Measurements from ENCODE around the gene CAPN8. TPM values are rescaled to one million over a fixed set of nuclear protein-coding genes. Genes with fewer than 3 reads are reported as not detected.

The CAPN8 gene
- total RNA-seq, 1 experiment from 2014 or later: 0.28 TPM

DNA sequence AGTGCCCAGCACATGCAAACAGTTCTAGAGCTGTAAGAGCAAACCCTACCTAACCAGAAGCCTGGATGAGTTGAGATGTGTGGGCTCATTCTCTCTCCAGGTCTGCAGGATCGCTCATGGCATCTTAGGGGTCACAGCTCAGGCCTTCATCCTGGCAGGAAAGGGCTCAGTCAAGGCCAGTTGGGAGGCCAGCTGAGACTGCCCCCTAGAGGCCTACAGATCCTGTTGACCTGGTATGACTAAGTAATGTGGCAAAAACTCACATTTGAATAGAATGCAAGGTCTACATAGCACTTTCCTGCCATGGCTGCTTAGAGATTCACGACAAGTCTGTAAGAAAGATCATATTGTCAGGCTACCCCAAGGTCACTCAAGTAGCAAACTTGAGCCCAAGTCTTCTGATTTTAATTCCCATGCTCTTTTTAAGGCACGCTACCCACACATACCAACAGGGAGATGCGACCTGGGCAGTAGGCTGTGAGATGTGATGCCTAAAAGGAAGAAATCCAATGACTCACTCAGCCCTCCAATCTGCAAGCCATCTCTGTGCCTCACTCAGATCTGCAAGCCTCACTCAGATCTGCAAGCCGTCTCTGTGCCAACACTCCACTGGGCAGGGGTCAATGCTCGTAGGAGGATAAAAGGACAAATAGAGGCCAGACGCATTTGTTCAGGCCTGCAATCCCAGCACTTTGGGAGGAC lies 5.1 kb upstream of the CAPN8 start (continued):
- TF ChIP-seq ELF4 (CRISPR knock-in tag; IDR thresholded peaks at IDR 0.05; ENCODE audit: low read depth): no peak
- no peak for TF ChIP-seq SMAD4 (CRISPR knock-in tag; IDR thresholded peaks at IDR 0.05)
- TF ChIP-seq, protein P1, sequence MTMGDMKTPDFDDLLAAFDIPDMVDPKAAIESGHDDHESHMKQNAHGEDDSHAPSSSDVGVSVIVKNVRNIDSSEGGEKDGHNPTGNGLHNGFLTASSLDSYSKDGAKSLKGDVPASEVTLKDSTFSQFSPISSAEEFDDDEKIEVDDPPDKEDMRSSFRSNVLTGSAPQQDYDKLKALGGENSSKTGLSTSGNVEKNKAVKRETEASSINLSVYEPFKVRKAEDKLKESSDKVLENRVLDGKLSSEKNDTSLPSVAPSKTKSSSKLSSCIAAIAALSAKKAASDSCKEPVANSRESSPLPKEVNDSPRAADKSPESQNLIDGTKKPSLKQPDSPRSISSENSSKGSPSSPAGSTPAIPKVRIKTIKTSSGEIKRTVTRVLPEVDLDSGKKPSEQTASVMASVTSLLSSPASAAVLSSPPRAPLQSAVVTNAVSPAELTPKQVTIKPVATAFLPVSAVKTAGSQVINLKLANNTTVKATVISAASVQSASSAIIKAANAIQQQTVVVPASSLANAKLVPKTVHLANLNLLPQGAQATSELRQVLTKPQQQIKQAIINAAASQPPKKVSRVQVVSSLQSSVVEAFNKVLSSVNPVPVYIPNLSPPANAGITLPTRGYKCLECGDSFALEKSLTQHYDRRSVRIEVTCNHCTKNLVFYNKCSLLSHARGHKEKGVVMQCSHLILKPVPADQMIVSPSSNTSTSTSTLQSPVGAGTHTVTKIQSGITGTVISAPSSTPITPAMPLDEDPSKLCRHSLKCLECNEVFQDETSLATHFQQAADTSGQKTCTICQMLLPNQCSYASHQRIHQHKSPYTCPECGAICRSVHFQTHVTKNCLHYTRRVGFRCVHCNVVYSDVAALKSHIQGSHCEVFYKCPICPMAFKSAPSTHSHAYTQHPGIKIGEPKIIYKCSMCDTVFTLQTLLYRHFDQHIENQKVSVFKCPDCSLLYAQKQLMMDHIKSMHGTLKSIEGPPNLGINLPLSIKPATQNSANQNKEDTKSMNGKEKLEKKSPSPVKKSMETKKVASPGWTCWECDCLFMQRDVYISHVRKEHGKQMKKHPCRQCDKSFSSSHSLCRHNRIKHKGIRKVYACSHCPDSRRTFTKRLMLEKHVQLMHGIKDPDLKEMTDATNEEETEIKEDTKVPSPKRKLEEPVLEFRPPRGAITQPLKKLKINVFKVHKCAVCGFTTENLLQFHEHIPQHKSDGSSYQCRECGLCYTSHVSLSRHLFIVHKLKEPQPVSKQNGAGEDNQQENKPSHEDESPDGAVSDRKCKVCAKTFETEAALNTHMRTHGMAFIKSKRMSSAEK (CRISPR knock-in tag; IDR thresholded peaks at IDR 0.05; ENCODE audit: borderline replicate concordance): no peak
- TF ChIP-seq IRF2 (CRISPR knock-in tag; IDR thresholded peaks at IDR 0.05; ENCODE audit: borderline replicate concordance, low read depth): no peak
- no peak for TF ChIP-seq HMGA2 (CRISPR knock-in tag; IDR thresholded peaks at IDR 0.05)
- TF ChIP-seq TP53 (CRISPR knock-in tag; IDR thresholded peaks at IDR 0.05): no peak
- TF ChIP-seq TCF7 (CRISPR knock-in tag; IDR thresholded peaks at IDR 0.05; ENCODE audit: low read depth): no peak
- TF ChIP-seq, protein P2, sequence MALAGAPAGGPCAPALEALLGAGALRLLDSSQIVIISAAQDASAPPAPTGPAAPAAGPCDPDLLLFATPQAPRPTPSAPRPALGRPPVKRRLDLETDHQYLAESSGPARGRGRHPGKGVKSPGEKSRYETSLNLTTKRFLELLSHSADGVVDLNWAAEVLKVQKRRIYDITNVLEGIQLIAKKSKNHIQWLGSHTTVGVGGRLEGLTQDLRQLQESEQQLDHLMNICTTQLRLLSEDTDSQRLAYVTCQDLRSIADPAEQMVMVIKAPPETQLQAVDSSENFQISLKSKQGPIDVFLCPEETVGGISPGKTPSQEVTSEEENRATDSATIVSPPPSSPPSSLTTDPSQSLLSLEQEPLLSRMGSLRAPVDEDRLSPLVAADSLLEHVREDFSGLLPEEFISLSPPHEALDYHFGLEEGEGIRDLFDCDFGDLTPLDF (CRISPR knock-in tag; IDR thresholded peaks at IDR 0.05): no peak

DNA sequence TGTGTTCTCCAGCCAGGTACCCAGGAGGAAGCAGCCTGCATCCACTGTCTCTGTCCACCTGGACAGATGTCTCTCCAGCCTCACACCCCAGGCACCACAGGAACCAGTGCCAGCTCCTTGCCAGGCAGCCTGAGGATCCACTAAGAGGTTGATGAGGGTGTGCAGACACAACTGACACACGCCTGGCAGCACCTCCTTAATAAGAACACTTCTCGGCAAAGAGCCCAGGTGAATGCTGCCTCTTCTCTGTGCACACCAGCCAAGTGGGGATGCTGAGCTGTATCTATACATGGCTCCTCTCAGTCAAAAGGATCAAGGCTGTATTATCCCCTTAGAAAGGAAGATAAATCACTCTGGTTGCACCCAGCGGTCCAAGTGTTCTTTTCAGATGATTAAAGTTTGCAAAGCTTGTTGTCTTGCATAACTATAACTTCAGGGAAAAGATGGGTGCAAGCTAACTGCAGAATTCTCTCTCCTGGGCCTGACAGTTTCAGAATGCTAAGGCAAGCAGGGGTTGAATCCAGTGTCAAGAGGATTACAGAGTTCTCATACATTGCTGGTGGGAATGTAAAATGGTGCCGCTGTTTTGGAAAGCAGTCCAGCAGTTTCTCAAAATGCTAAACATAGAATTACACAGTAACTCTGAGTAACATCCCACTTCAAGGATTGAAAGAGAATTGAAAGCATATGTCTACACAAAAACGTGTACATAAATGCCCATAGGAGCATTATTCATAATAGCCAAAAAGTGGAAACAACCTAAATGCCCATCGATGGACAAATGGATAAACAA lies 3.7 kb upstream of the CAPN8 start:
- Mint-ChIP-seq H3K27me3 (ENCODE audit: low read depth) (peaks cover under 1% of the 10 kb centered on the region; the same call in 1 of the 2 replicates), H3K4me1 (peaks cover 3% of the 10 kb centered on the region; the same call in 1 of the 2 replicates), H3K36me3 (peaks cover 14% of the 10 kb centered on the region), H3K9me3 (peaks cover 19% of the 10 kb centered on the region), H3K27ac (no peak overlapping the region), H3K4me3 (no peak overlapping the region)
- CTCF ChIA-PET: interaction anchor here (1.0 to 2.2 kb wide), 5 partner anchors 27 to 579 kb away, joined by 3 to 14 read pairs (median 8); no protein-coding TSS in a partner anchor
- TF ChIP-seq, protein P3, sequence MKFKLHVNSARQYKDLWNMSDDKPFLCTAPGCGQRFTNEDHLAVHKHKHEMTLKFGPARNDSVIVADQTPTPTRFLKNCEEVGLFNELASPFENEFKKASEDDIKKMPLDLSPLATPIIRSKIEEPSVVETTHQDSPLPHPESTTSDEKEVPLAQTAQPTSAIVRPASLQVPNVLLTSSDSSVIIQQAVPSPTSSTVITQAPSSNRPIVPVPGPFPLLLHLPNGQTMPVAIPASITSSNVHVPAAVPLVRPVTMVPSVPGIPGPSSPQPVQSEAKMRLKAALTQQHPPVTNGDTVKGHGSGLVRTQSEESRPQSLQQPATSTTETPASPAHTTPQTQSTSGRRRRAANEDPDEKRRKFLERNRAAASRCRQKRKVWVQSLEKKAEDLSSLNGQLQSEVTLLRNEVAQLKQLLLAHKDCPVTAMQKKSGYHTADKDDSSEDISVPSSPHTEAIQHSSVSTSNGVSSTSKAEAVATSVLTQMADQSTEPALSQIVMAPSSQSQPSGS (CRISPR knock-in tag; IDR thresholded peaks at IDR 0.05; ENCODE audit: borderline replicate concordance, low read depth): no peak
- TF ChIP-seq ESRRA (CRISPR knock-in tag; IDR thresholded peaks at IDR 0.05; ENCODE audit: borderline replicate concordance) (no peak), FOXP1 (CRISPR knock-in tag; IDR thresholded peaks at IDR 0.05; ENCODE audit: borderline replicate concordance) (no peak)
- DNase-seq (ENCODE audit: low spot score) (no peak), ATAC-seq (no peak)
- POLR2A ChIA-PET: no interaction called here

DNA sequence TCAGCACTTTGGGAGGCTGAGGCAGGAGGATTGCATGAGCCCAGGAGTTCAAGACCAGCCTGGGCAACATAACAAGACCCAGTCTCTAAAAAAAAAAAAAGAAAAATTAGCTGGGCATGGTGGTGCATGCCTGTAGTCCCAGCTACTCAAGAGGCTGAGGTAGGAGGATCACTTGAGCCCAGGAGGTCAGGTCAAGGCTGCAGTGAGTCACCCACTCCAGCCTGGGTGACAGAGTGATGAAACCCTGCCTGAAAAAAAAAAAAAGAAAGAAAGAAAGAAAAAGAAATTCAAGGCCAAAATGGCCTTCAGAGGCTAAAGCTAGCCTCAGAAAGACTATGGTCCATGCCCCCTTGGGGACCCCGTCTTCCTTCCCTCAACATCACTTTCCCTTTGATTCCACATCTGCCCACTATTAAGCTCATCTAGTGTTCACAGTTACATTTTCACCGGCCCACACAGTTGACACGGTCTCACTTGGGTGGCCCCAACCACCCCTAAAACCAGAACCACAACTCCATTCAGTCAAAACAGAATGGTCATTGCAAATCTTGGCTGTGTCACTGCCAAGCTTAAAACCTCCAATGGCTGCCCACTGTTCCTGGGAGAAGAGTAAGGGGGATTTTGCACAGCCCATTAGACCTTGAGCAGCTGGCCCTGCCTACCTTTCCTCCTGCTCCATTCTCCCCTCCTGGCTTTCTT lies 2.1 kb upstream of the CAPN8 start:
- no peak overlapping the region for H3K27ac Mint-ChIP-seq
- CTCF ChIA-PET: interaction anchor here (0.7 to 2.2 kb wide), 7 partner anchors 12 to 737 kb away, joined by 3 to 9 read pairs (median 3); no protein-coding TSS in a partner anchor
- peaks cover 4% of the 10 kb centered on the region; the same call in 1 of the 2 replicates for H3K9me3 Mint-ChIP-seq
- DNase-seq (ENCODE audit: low spot score) (no peak), ATAC-seq (no peak)
- no peaks in the 10 kb centered on the region for H3K36me3 Mint-ChIP-seq
- POLR2A ChIA-PET: interaction anchor here (0.9 kb wide), 1 partner anchor 136 kb away, joined by 3 read pairs; no protein-coding TSS in a partner anchor
- H3K4me3 Mint-ChIP-seq: no peak overlapping the region
- H3K27me3 Mint-ChIP-seq (ENCODE audit: low read depth): no peaks in the 10 kb centered on the region; the same call in none of the 2 replicates
- peaks cover 8% of the 10 kb centered on the region for H3K4me1 Mint-ChIP-seq
- no peak for TF ChIP-seq TEAD1 (CRISPR knock-in tag; IDR thresholded peaks at IDR 0.05)
- no peak for TF ChIP-seq RORB (CRISPR knock-in tag; IDR thresholded peaks at IDR 0.05)
- TF ChIP-seq, protein P4, sequence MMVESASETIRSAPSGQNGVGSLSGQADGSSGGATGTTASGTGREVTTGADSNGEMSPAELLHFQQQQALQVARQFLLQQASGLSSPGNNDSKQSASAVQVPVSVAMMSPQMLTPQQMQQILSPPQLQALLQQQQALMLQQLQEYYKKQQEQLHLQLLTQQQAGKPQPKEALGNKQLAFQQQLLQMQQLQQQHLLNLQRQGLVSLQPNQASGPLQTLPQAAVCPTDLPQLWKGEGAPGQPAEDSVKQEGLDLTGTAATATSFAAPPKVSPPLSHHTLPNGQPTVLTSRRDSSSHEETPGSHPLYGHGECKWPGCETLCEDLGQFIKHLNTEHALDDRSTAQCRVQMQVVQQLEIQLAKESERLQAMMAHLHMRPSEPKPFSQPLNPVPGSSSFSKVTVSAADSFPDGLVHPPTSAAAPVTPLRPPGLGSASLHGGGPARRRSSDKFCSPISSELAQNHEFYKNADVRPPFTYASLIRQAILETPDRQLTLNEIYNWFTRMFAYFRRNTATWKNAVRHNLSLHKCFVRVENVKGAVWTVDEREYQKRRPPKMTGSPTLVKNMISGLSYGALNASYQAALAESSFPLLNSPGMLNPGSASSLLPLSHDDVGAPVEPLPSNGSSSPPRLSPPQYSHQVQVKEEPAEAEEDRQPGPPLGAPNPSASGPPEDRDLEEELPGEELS (CRISPR knock-in tag; IDR thresholded peaks at IDR 0.05): no peak
- TF ChIP-seq, protein P5, sequence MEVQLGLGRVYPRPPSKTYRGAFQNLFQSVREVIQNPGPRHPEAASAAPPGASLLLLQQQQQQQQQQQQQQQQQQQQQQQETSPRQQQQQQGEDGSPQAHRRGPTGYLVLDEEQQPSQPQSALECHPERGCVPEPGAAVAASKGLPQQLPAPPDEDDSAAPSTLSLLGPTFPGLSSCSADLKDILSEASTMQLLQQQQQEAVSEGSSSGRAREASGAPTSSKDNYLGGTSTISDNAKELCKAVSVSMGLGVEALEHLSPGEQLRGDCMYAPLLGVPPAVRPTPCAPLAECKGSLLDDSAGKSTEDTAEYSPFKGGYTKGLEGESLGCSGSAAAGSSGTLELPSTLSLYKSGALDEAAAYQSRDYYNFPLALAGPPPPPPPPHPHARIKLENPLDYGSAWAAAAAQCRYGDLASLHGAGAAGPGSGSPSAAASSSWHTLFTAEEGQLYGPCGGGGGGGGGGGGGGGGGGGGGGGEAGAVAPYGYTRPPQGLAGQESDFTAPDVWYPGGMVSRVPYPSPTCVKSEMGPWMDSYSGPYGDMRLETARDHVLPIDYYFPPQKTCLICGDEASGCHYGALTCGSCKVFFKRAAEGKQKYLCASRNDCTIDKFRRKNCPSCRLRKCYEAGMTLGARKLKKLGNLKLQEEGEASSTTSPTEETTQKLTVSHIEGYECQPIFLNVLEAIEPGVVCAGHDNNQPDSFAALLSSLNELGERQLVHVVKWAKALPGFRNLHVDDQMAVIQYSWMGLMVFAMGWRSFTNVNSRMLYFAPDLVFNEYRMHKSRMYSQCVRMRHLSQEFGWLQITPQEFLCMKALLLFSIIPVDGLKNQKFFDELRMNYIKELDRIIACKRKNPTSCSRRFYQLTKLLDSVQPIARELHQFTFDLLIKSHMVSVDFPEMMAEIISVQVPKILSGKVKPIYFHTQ (CRISPR knock-in tag; IDR thresholded peaks at IDR 0.05): no peak
- no peak for TF ChIP-seq NFE2L1 (CRISPR knock-in tag; IDR thresholded peaks at IDR 0.05)
- no peak for TF ChIP-seq CREB1 (CRISPR knock-in tag; IDR thresholded peaks at IDR 0.05)
- TF ChIP-seq FOXP1 (CRISPR knock-in tag; IDR thresholded peaks at IDR 0.05; ENCODE audit: borderline replicate concordance): no peak
- TF ChIP-seq JAZF1 (CRISPR knock-in tag; IDR thresholded peaks at IDR 0.05): no peak
